HEK293 (cell line): ENCODE data around the gene GALNT10.

Experiments used
- CTCF ChIA-PET: fragments of 350-600 bp; formaldehyde crosslinking; extraction: SDS; loops from one replicate; lab custom pipeline; 2021; ENCODE audit warnings: antibody characterized with exemption; lab: Yijun Ruan, JAX
- POLR2A ChIA-PET: fragments of 300-600 bp; formaldehyde crosslinking; extraction: SDS; loops from one replicate; lab custom pipeline; 2020; ENCODE audit warnings: antibody characterized with exemption, inconsistent platforms; lab: Yijun Ruan, JAX
- H3K27ac ChIP-seq: fragments of 200-500 bp; sonication (Bioruptor generic); 2 replicates; pipeline ENCODE4 v1.5.1; 2014; ENCODE audit warnings: low read depth, low read length, control low read depth, inconsistent platforms; ENCODE audit errors: extremely low read depth
- H3K36me3 ChIP-seq, 2 experiments: fragments of 200-500 bp in 1 of 2; sonication (Bioruptor generic) in 1 of 2; 1 replicate in 1 of 2; 2 replicates in 1 of 2; pipeline ENCODE4 v1.5.1; 2014 to 2017; ENCODE audit warnings: inconsistent platforms in 2 of 2, low read length in 2 of 2; ENCODE audit not compliant: control insufficient read depth in 2 of 2, insufficient read depth in 1 of 2
- H3K4me1 ChIP-seq: fragments of 200-500 bp; sonication (Bioruptor generic); 2 replicates; pipeline ENCODE4 v1.5.1; 2014; ENCODE audit warnings: mild to moderate bottlenecking, low read length, inconsistent platforms; ENCODE audit not compliant: control insufficient read depth, insufficient read depth
- H3K4me3 ChIP-seq: 2 replicates; pipeline ENCODE4 v1.5.1; 2011; ENCODE audit warnings: low read depth, mild to moderate bottlenecking, control low read depth, low read length, moderate library complexity
- H3K9me3 ChIP-seq: fragments of 200-500 bp; sonication (Bioruptor generic); 2 replicates; pipeline ENCODE4 v1.5.1; 2014; ENCODE audit warnings: low read depth, low read length, inconsistent platforms; ENCODE audit not compliant: control insufficient read depth, insufficient read depth
- ATF2 ChIP-seq: fragments of 450-650 bp; formaldehyde crosslinking; IDR thresholded peaks from 2 replicates; pipeline ENCODE4 v1.5.1; 2016; ENCODE audit warnings: missing biosample characterization, missing genetic modification characterization, low read depth
- KLF8 ChIP-seq: fragments of 450-650 bp; formaldehyde crosslinking; IDR thresholded peaks from 2 replicates; pipeline ENCODE4 v1.5.1; 2016; ENCODE audit warnings: missing biosample characterization, missing genetic modification characterization
- ZBTB10 ChIP-seq: fragments of 450-650 bp; formaldehyde crosslinking; IDR thresholded peaks from 2 replicates; pipeline ENCODE4 v1.5.1; 2016; ENCODE audit warnings: missing biosample characterization, missing genetic modification characterization
- ZBTB48 ChIP-seq: fragments of 450-650 bp; formaldehyde crosslinking; IDR thresholded peaks from 2 replicates; pipeline ENCODE4 v1.5.1; 2016; ENCODE audit warnings: missing biosample characterization, missing genetic modification characterization
- ZFP69B ChIP-seq: fragments of 450-650 bp; formaldehyde crosslinking; IDR thresholded peaks from 2 replicates; pipeline ENCODE4 v1.5.1; 2016; ENCODE audit warnings: missing biosample characterization, missing genetic modification characterization
- ZNF133 ChIP-seq: fragments of 450-650 bp; formaldehyde crosslinking; IDR thresholded peaks from 2 replicates; pipeline ENCODE4 v1.5.1; 2016; ENCODE audit warnings: missing biosample characterization, missing genetic modification characterization
- ZNF175 ChIP-seq: fragments of 450-650 bp; formaldehyde crosslinking; IDR thresholded peaks from 2 replicates; pipeline ENCODE4 v1.5.1; 2016; ENCODE audit warnings: missing biosample characterization, missing genetic modification characterization
- ZNF223 ChIP-seq: fragments of 450-650 bp; formaldehyde crosslinking; IDR thresholded peaks from 2 replicates; pipeline ENCODE4 v1.5.1; 2016; ENCODE audit warnings: missing biosample characterization, missing genetic modification characterization
- ZNF24 ChIP-seq: fragments of 450-650 bp; formaldehyde crosslinking; IDR thresholded peaks from 2 replicates; pipeline ENCODE4 v1.5.1; 2016; ENCODE audit warnings: missing biosample characterization, missing genetic modification characterization
- ZNF394 ChIP-seq: fragments of 450-650 bp; formaldehyde crosslinking; IDR thresholded peaks from 2 replicates; pipeline ENCODE4 v1.5.1; 2016; ENCODE audit warnings: missing biosample characterization, missing genetic modification characterization, mild to moderate bottlenecking, moderate library complexity, borderline replicate concordance
- ZNF404 ChIP-seq: fragments of 450-650 bp; formaldehyde crosslinking; IDR thresholded peaks from 2 replicates; pipeline ENCODE4 v1.5.1; 2017; ENCODE audit warnings: missing biosample characterization, missing genetic modification characterization
- ZNF426 ChIP-seq: fragments of 450-650 bp; formaldehyde crosslinking; IDR thresholded peaks from 2 replicates; pipeline ENCODE4 v1.5.1; 2017; ENCODE audit warnings: missing biosample characterization, missing genetic modification characterization, mild to moderate bottlenecking, inconsistent platforms, moderate library complexity
- ZNF558 ChIP-seq: fragments of 450-650 bp; formaldehyde crosslinking; IDR thresholded peaks from 2 replicates; pipeline ENCODE4 v1.5.1; 2016; ENCODE audit warnings: missing biosample characterization, missing genetic modification characterization
- ZNF560 ChIP-seq: fragments of 450-650 bp; formaldehyde crosslinking; IDR thresholded peaks from 2 replicates; pipeline ENCODE4 v1.5.1; 2017; ENCODE audit warnings: missing biosample characterization, missing genetic modification characterization, borderline replicate concordance
- ZNF571 ChIP-seq: fragments of 450-650 bp; formaldehyde crosslinking; IDR thresholded peaks from 2 replicates; pipeline ENCODE4 v1.5.0; 2017; ENCODE audit warnings: missing biosample characterization, missing genetic modification characterization
- ZNF701 ChIP-seq: fragments of 450-650 bp; formaldehyde crosslinking; IDR thresholded peaks from 2 replicates; pipeline ENCODE4 v1.5.1; 2016; ENCODE audit warnings: missing biosample characterization, missing genetic modification characterization
- ZNF830 ChIP-seq: fragments of 450-650 bp; IDR thresholded peaks from 2 replicates; pipeline ENCODE4 v1.5.0; 2018; ENCODE audit warnings: missing biosample characterization, missing genetic modification characterization, low read depth, mild to moderate bottlenecking, moderate library complexity
- TF ChIP-seq, protein P1 (sequence below): fragments of 450-650 bp; formaldehyde crosslinking; conservative IDR thresholded peaks from 2 replicates; pipeline ENCODE4 v1.5.1; 2016; ENCODE audit warnings: low read depth, missing biosample characterization, missing genetic modification characterization

GALNT10 gene

GRCh38 chr5:154319736-154320135 is 129.2 kb downstream of the GALNT10 start (continued):
- no peak for TF ChIP-seq ZNF133
- no peak for TF ChIP-seq ZNF560 (tag by site-specific recombination)
- no peak for TF ChIP-seq ZNF24 (tag by site-specific recombination)
- TF ChIP-seq, protein P1, sequence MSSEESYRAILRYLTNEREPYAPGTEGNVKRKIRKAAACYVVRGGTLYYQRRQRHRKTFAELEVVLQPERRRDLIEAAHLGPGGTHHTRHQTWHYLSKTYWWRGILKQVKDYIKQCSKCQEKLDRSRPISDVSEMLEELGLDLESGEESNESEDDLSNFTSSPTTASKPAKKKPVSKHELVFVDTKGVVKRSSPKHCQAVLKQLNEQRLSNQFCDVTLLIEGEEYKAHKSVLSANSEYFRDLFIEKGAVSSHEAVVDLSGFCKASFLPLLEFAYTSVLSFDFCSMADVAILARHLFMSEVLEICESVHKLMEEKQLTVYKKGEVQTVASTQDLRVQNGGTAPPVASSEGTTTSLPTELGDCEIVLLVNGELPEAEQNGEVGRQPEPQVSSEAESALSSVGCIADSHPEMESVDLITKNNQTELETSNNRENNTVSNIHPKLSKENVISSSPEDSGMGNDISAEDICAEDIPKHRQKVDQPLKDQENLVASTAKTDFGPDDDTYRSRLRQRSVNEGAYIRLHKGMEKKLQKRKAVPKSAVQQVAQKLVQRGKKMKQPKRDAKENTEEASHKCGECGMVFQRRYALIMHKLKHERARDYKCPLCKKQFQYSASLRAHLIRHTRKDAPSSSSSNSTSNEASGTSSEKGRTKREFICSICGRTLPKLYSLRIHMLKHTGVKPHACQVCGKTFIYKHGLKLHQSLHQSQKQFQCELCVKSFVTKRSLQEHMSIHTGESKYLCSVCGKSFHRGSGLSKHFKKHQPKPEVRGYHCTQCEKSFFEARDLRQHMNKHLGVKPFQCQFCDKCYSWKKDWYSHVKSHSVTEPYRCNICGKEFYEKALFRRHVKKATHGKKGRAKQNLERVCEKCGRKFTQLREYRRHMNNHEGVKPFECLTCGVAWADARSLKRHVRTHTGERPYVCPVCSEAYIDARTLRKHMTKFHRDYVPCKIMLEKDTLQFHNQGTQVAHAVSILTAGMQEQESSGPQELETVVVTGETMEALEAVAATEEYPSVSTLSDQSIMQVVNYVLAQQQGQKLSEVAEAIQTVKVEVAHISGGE (tag by site-specific recombination): no peak
- no peak for TF ChIP-seq ZNF223
- TF ChIP-seq, all 188 proteins: peak for 0

DNA sequence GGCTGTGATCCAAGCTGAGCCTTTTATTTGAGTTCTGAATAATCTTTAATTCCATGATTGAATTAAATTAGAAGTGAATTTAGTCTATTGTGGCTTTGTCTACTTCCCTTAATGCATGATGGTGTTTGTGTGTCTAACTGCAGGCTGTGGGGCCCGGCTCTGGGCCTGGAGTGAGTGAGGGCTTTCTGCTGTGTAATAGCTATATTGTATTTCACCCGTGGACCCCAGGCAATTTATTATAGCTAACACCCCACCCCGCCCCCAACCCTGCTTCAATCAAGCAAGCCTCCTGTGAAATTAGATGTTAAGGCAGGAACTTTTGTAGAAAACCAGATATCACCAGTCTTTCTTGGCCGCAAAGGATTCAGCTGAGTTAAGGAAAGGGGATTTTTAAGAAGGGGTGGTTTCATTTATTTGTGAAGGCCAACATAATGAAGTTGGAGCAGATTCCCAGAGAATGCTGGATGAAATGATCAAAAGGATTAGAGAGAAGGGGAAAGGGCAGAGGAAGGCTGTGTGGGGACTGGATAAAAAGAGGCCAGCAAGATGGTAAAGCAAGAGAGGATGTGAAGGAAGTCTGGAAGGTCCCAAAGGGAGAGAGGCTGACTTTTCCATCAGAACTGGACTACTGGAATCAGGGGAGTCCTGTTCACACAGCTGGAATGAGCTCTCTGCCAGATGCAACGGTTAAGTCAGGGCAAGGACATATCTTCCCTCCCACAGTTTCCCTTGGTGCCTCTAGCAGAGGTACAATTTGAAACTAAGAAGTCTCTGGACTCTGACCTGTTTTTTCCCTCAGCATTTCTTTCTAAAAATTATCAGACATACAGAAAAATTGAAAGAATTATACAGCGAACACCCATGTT is 129.9 kb downstream of the GALNT10 start:
- Histone ChIP-seq H3K4me3 (no peak overlapping the region), H3K27ac (no peak overlapping the region), H3K4me1 (0 out of 2 replicates have a peak, but pooled peaks cover 3% of the 10 kb centered on the region), H3K36me3 (no peaks in the 10 kb centered on the region), H3K9me3 (no peaks in the 10 kb centered on the region)
- ChIA-PET POLR2A (no interaction called here), CTCF (no interaction called here)
- TF ChIP-seq ZFP69B (tag by site-specific recombination) (0 out of 2 replicates have a peak, but pooled peaks have one; percentile 39), ZNF404 (tag by site-specific recombination) (no peak)

DNA sequence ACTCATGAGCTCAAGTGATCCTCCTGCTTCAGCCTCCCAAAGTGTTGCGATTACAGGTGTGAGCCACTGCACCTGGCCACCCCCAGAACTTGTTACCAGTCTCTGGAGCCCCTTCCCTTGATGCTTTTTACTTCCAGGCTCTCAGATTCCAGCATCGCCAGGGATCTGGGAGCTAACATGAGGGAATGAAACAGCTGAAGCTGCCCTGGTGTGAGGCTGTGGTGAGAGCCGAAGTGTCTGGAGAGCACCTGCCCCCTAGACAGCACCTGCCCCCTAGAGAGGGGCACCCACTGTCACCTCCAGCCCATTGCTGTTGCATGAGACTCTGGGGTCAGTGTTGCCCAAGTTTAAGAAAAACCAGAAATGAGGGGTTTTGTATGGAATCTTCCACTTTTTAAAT is 131.0 kb downstream of the GALNT10 start:
- CTCF ChIA-PET: interaction anchor here (0.7 kb wide), 1 partner anchor 13 kb away, joined by 3 read pairs; no protein-coding TSS in a partner anchor
- no peak overlapping the region for H3K27ac ChIP-seq
- H3K36me3 ChIP-seq: no peaks in the 10 kb centered on the region
- H3K4me3 ChIP-seq: no peak overlapping the region
- TF ChIP-seq ZNF571: no peak
- no peak for TF ChIP-seq ATF2
- H3K9me3 ChIP-seq: no peaks in the 10 kb centered on the region
- POLR2A ChIA-PET: no interaction called here
- H3K4me1 ChIP-seq: 0 out of 2 replicates have a peak, but pooled peaks cover 3% of the 10 kb centered on the region

DNA sequence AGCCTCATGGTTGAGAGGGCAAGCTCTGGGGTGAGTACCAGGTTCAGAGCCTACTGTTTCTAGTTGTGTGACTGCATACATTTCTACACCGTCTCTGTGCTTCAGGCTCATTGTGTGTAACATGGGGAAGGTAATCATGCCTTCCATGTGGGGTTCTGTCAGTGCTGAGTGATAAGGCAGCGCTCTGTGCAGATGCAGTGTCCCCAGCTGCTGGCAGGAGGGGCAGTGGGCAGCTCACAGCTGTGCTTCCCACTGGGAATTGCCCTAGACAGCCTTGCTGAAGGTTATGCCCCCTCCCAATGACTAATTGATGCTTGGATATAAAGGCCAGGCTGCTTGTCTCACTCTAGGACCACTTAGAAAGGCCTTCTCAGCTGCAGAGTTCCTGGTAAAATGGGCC is 133.5 kb downstream of the GALNT10 start:
- no peak overlapping the region for H3K4me3 ChIP-seq
- POLR2A ChIA-PET: no interaction called here
- no peaks in the 10 kb centered on the region for H3K36me3 ChIP-seq
- TF ChIP-seq ZNF830: no peak
- TF ChIP-seq, all 188 proteins: peak for 0
- no peaks in the 10 kb centered on the region for H3K9me3 ChIP-seq
- 0 out of 2 replicates have a peak, but pooled peaks cover 3% of the 10 kb centered on the region for H3K4me1 ChIP-seq
- no peak overlapping the region for H3K27ac ChIP-seq
- CTCF ChIA-PET: interaction anchor here (0.9 kb wide), 1 partner anchor 41 kb away, joined by 3 read pairs; no protein-coding TSS in a partner anchor

- Histone ChIP-seq H3K4me1 (no peaks in the 10 kb centered on the region), H3K36me3 (no peaks in the 10 kb centered on the region), H3K4me3 (no peak overlapping the region), H3K27ac (no peak overlapping the region), H3K9me3 (no peaks in the 10 kb centered on the region)
- ChIA-PET CTCF (interaction anchor here (0.6 kb wide), 1 partner anchor 23 kb away, joined by 4 read pairs; no protein-coding TSS in a partner anchor), POLR2A (no interaction called here)
- no peak for TF ChIP-seq ZNF701 (tag by site-specific recombination)
- TF ChIP-seq KLF8: no peak
- TF ChIP-seq ZBTB48 (tag by site-specific recombination): no peak
- TF ChIP-seq ZNF394 (tag by site-specific recombination): no peak
- no peak for TF ChIP-seq ZNF558
- TF ChIP-seq ZNF175 (tag by site-specific recombination): no peak
- no peak for TF ChIP-seq ZNF426 (tag by site-specific recombination)
- TF ChIP-seq ZBTB10 (tag by site-specific recombination): no peak
These were observed 135.0 kb downstream of the GALNT10 start for GRCh38 chr5:154325566-154325965.
